SK-N-DZ (cell line): ENCODE data around the gene OR1N1. TPM values are rescaled to one million over a fixed set of nuclear protein-coding genes. Genes with fewer than 3 reads are reported as not detected.
"Not testable (repeated sequence)": the region's sequence is repeated elsewhere in the genome, so short reads cannot be mapped to it uniquely, and the experiment has no call there.

Experiments
- DNase-seq: peaks from one replicate; pipeline ENCODE4 v3.0.0-alpha.2; 2015; ENCODE audit warnings: low spot score
- polyA plus RNA-seq, 2 experiments: library from polyadenylated mRNA; depleted of rRNA; stranded (reverse); fragments of >200 nt; gene quantifications; 2 replicates each; pipeline ENCODE4 v1.2.3, GENCODE V29; 2014

OR1N1 gene
- polyA plus RNA-seq (2014; cell fraction: cytosol; rRNA removed) = not detected in 2 replicates
- polyA plus RNA-seq (2014; cell fraction: nucleus; rRNA removed) = not detected in 2 replicates

- no peak for DNase-seq
Observed at GRCh38 chr9:122527193-122527592, at the start of gene OR1N1. TSS of gene OR1N1 (minus strand) at chr9:122527293. CDS start at chr9:122527293, 0 bp downstream.

- no peak for DNase-seq
Observed at GRCh38 chr9:122572456-122572855, 45.4 kb upstream of the OR1N1 start.

GRCh38 chr9:122567901-122568300 is 40.8 kb upstream of the OR1N1 start:
- no peak for DNase-seq

GRCh38 chr9:122562134-122562760 is 35.2 kb upstream of the OR1N1 start:
- DNase-seq = no peak

- DNase-seq = no peak
Observed at GRCh38 chr9:122561446-122561845, 34.4 kb upstream of the OR1N1 start.

GRCh38 chr9:122552812-122553211 is 25.7 kb upstream of the OR1N1 start, which contains the start of gene OR1N2:
TSS of gene OR1N2 (plus strand) at chr9:122553112. CDS start at chr9:122553212, 100 bp downstream.
- DNase-seq = no peak

- DNase-seq = no peak
Observed at GRCh38 chr9:122551371-122551770, 24.3 kb upstream of the OR1N1 start.

GRCh38 chr9:122546196-122546595 is 19.1 kb upstream of the OR1N1 start:
- DNase-seq = no peak

- no peak for DNase-seq
Observed at GRCh38 chr9:122538757-122539156, 11.7 kb upstream of the OR1N1 start.

GRCh38 chr9:122537066-122537465 is 10.0 kb upstream of the OR1N1 start:
- DNase-seq = not testable (repeated sequence)

- DNase-seq = no peak
Observed at GRCh38 chr9:122536134-122536533, 9.0 kb upstream of the OR1N1 start.

GRCh38 chr9:122531157-122531556 is 4.1 kb upstream of the OR1N1 start:
- not testable (repeated sequence) for DNase-seq

GRCh38 chr9:122526602-122527001 is 491 bp downstream of the OR1N1 start:
- no peak for DNase-seq

- no peak for DNase-seq
Observed at GRCh38 chr9:122519376-122519775, 7.7 kb downstream of the OR1N1 start.

GRCh38 chr9:122518841-122519240 is 8.3 kb downstream of the OR1N1 start, which contains the start of gene OR1J4:
TSS of gene OR1J4 (plus strand) at chr9:122519141. CDS start at chr9:122519141, 0 bp downstream.
- DNase-seq = no peak

- no peak for DNase-seq
Observed at GRCh38 chr9:122518226-122518625, 8.9 kb downstream of the OR1N1 start.

- no peak for DNase-seq
Observed at GRCh38 chr9:122510502-122510901, 16.6 kb downstream of the OR1N1 start, which contains the start of gene OR1J2. TSS of gene OR1J2 (plus strand) at chr9:122510802. CDS start at chr9:122510802, 0 bp downstream.

GRCh38 chr9:122506964-122507363 is 20.1 kb downstream of the OR1N1 start:
- no peak for DNase-seq

- DNase-seq = peak; percentile 20
Observed at GRCh38 chr9:122498883-122499288, 28.2 kb downstream of the OR1N1 start.

- no peak for DNase-seq
Observed at GRCh38 chr9:122479062-122479461, 48.0 kb downstream of the OR1N1 start.

- no peak for DNase-seq
Observed at GRCh38 chr9:122477826-122478225, 49.3 kb downstream of the OR1N1 start, which contains the start of gene OR1J1. TSS of gene OR1J1 (minus strand) at chr9:122477926. CDS start at chr9:122477926, 0 bp downstream.

- no peak for DNase-seq
Observed at GRCh38 chr9:122477346-122477745, 49.7 kb downstream of the OR1N1 start.
